Measurements from ENCODE around the gene RELN. TPM values are rescaled to one million over a fixed set of nuclear protein-coding genes. Genes with fewer than 3 reads are reported as not detected.
"Not testable (repeated sequence)": the region's sequence is repeated elsewhere in the genome, so short reads cannot be mapped to it uniquely, and the experiment has no call there.

Gene RELN
- total RNA-seq = not detected in 2 replicates

DNA sequence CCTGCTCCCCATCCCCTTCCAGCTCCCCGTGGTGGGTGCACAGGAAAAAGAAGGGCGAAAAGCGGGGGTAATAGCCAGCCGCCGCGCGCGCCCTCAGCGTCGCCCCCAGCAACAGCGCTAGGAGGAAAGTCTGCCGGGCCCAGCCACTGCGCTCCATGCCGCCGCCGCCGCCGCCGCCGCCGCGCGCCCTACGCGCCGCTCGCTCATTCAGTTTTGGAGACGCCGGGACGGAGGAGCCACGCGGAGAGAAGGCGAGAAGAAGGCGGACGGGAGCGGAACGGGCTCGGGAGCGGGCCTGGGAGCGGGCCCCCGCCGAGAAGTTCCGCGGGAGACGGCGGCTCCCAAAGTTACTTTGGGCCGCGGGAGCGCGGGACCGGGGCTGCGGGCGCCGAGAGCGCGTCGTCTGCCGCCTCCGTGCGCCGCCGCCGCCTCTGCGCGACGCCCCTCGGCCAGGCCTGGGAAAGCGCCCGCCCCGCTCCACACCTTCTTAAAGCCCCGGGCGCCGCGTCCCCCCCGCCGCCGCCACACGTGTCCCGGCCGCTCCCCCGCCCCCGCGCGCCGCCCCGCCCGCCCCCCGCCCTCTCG, at the start of gene RELN:
RELN (minus strand) TSS at position 459 of the 585 bp plus-strand sequence; CDS start at position 157, 302 bp downstream.
- Mint-ChIP-seq H3K4me3 (peak within 1 kb of the TSS; percentile 23), H3K27ac (no peak within 1 kb of the TSS), H3K36me3 (ENCODE audit: low read depth) (no peaks in the 10 kb centered on the region), H3K27me3 (ENCODE audit: insufficient read depth) (peaks cover 47% of the 10 kb centered on the region), H3K9me3 (no peaks in the 10 kb centered on the region), H3K4me1 (ENCODE audit: low read depth) (peaks cover 6% of the 10 kb centered on the region)
- intact Hi-C loops (cut with micrococcal nuclease) = no loop called here
- no peak for DNase-seq (ENCODE audit: low spot score)

GRCh38 chr7:104038136-104038535, 48.7 kb upstream of the RELN start:
- intact Hi-C loops (cut with micrococcal nuclease) = no loop called here
- Mint-ChIP-seq H3K9me3 (no peaks in the 10 kb centered on the region), H3K4me3 (no peak overlapping the region), H3K27ac (no peak overlapping the region), H3K36me3 (ENCODE audit: low read depth) (no peaks in the 10 kb centered on the region), H3K27me3 (ENCODE audit: insufficient read depth) (no peaks in the 10 kb centered on the region), H3K4me1 (ENCODE audit: low read depth) (no peaks in the 10 kb centered on the region)
- DNase-seq (ENCODE audit: low spot score) = no peak

GRCh38 chr7:104036889-104037288, 47.4 kb upstream of the RELN start:
- H3K27ac Mint-ChIP-seq; H3K4me1 Mint-ChIP-seq (ENCODE audit: low read depth); H3K9me3 Mint-ChIP-seq; intact Hi-C loops (cut with micrococcal nuclease); H3K36me3 Mint-ChIP-seq (ENCODE audit: low read depth); H3K4me3 Mint-ChIP-seq; H3K27me3 Mint-ChIP-seq (ENCODE audit: insufficient read depth); DNase-seq (ENCODE audit: low spot score): not testable (repeated sequence)

- no peak overlapping the region for H3K27ac Mint-ChIP-seq
- H3K4me3 Mint-ChIP-seq = no peak overlapping the region
- no peak for DNase-seq (ENCODE audit: low spot score)
- no peaks in the 10 kb centered on the region for H3K27me3 Mint-ChIP-seq (ENCODE audit: insufficient read depth)
- H3K4me1 Mint-ChIP-seq (ENCODE audit: low read depth) = no peaks in the 10 kb centered on the region
- H3K9me3 Mint-ChIP-seq = no peaks in the 10 kb centered on the region
- H3K36me3 Mint-ChIP-seq (ENCODE audit: low read depth) = no peaks in the 10 kb centered on the region
- intact Hi-C loops (cut with micrococcal nuclease) = no loop called here
Observed at GRCh38 chr7:104035351-104035750, 45.9 kb upstream of the RELN start.

DNA sequence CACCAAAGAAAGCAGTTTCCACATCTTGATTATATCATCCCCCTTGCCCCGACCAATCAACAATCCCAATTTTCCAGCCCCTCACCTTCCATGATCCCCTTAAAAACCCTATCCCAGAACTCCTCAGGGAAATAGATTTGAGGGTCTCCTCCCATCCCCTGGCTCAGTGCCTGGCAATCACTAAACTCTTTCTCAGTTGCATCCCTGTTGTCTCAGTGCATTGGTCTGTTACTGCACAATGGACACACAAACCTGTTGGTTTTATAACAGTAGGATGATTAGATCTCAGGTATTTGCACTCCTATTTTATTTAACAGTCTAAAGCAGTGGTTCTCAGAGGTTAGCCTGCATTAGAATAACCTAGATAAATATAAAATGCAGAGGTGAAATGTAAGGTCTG, 45.2 kb upstream of the RELN start:
- Mint-ChIP-seq H3K36me3 (ENCODE audit: low read depth) (no peaks in the 10 kb centered on the region), H3K27ac (no peak overlapping the region), H3K9me3 (no peaks in the 10 kb centered on the region), H3K4me1 (ENCODE audit: low read depth) (no peaks in the 10 kb centered on the region), H3K4me3 (no peak overlapping the region), H3K27me3 (ENCODE audit: insufficient read depth) (no peaks in the 10 kb centered on the region)
- intact Hi-C loops (cut with micrococcal nuclease) = no loop called here
- no peak for DNase-seq (ENCODE audit: low spot score)

GRCh38 chr7:104033837-104034236, 44.4 kb upstream of the RELN start:
- Mint-ChIP-seq H3K9me3 (no peaks in the 10 kb centered on the region), H3K27me3 (ENCODE audit: insufficient read depth) (no peaks in the 10 kb centered on the region), H3K27ac (no peak overlapping the region), H3K4me1 (ENCODE audit: low read depth) (no peaks in the 10 kb centered on the region), H3K4me3 (no peak overlapping the region), H3K36me3 (ENCODE audit: low read depth) (no peaks in the 10 kb centered on the region)
- intact Hi-C loops (cut with micrococcal nuclease) = no loop called here
- DNase-seq (ENCODE audit: low spot score) = no peak

DNA sequence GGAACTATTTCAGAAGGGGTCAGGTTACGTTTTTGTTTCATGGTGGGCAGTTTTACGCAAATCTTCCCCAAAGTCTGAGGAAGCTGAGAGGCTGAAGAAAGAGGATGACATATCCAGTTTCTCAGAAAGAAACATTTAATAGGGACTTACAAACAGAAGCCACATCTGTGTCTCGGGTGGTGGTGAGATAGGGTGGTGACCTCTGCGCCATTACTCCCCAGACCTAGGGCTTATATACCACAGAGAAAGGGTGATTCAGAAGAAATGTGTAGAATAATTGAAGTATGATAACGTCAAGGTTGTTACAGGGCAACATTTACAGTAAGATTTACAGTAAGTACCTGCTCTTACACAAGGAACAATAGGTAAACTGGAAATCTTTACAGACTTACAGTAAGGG, 43.0 kb upstream of the RELN start:
- H3K27ac Mint-ChIP-seq = no peak overlapping the region
- intact Hi-C loops (cut with micrococcal nuclease) = no loop called here
- no peaks in the 10 kb centered on the region for H3K27me3 Mint-ChIP-seq (ENCODE audit: insufficient read depth)
- no peaks in the 10 kb centered on the region for H3K4me1 Mint-ChIP-seq (ENCODE audit: low read depth)
- no peaks in the 10 kb centered on the region for H3K9me3 Mint-ChIP-seq
- DNase-seq (ENCODE audit: low spot score) = no peak
- H3K36me3 Mint-ChIP-seq (ENCODE audit: low read depth) = no peaks in the 10 kb centered on the region
- no peak overlapping the region for H3K4me3 Mint-ChIP-seq

GRCh38 chr7:104029765-104030164, 40.3 kb upstream of the RELN start:
- H3K4me1 Mint-ChIP-seq (ENCODE audit: low read depth) = no peaks in the 10 kb centered on the region
- intact Hi-C loops (cut with micrococcal nuclease) = no loop called here
- H3K9me3 Mint-ChIP-seq = no peaks in the 10 kb centered on the region
- H3K36me3 Mint-ChIP-seq (ENCODE audit: low read depth) = no peaks in the 10 kb centered on the region
- no peak overlapping the region for H3K27ac Mint-ChIP-seq
- no peak overlapping the region for H3K4me3 Mint-ChIP-seq
- H3K27me3 Mint-ChIP-seq (ENCODE audit: insufficient read depth) = no peaks in the 10 kb centered on the region
- DNase-seq (ENCODE audit: low spot score) = no peak

GRCh38 chr7:104024632-104025031, 35.2 kb upstream of the RELN start:
- H3K27ac Mint-ChIP-seq = no peak overlapping the region
- intact Hi-C loops (cut with micrococcal nuclease) = no loop called here
- H3K4me3 Mint-ChIP-seq = no peak overlapping the region

DNA sequence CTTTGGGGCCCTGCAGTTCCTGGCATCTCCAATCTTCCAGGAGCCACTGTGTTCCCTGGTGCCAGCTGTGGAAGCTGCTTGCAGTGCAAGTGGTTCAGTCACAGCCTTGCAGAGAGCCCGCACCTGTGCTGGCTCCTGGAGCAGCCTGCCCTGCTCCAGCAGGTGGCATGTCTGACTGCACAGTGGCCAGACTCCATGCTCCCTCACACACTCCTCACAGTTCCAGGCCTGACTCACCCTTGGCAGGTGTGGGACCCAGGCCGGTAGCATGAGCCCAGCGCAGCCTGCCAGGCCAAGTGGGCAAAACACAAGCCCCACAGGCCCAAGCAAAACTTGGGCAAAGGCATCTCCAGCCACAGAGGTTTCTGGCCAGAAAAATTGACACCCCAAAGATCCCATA, 33.6 kb upstream of the RELN start:
- Mint-ChIP-seq H3K27ac (no peak overlapping the region), H3K27me3 (ENCODE audit: insufficient read depth) (no peaks in the 10 kb centered on the region), H3K9me3 (no peaks in the 10 kb centered on the region), H3K36me3 (ENCODE audit: low read depth) (no peaks in the 10 kb centered on the region), H3K4me3 (no peak overlapping the region), H3K4me1 (ENCODE audit: low read depth) (no peaks in the 10 kb centered on the region)
- DNase-seq (ENCODE audit: low spot score) = no peak
- intact Hi-C loops (cut with micrococcal nuclease) = no loop called here

More at GRCh38 chr7:104024632-104025031, 35.2 kb upstream of the RELN start:
- no peaks in the 10 kb centered on the region for H3K36me3 Mint-ChIP-seq (ENCODE audit: low read depth)
- DNase-seq (ENCODE audit: low spot score) = no peak
- no peaks in the 10 kb centered on the region for H3K4me1 Mint-ChIP-seq (ENCODE audit: low read depth)
- no peaks in the 10 kb centered on the region for H3K27me3 Mint-ChIP-seq (ENCODE audit: insufficient read depth)
- H3K9me3 Mint-ChIP-seq = no peaks in the 10 kb centered on the region

GRCh38 chr7:104018425-104018824, 29.0 kb upstream of the RELN start:
- H3K27me3 Mint-ChIP-seq (ENCODE audit: insufficient read depth) = peaks cover 2% of the 10 kb centered on the region
- H3K9me3 Mint-ChIP-seq = no peaks in the 10 kb centered on the region
- intact Hi-C loops (cut with micrococcal nuclease) = no loop called here
- no peak overlapping the region for H3K27ac Mint-ChIP-seq
- no peaks in the 10 kb centered on the region for H3K36me3 Mint-ChIP-seq (ENCODE audit: low read depth)
- no peak for DNase-seq (ENCODE audit: low spot score)
- H3K4me3 Mint-ChIP-seq = no peak overlapping the region
- H3K4me1 Mint-ChIP-seq (ENCODE audit: low read depth) = no peaks in the 10 kb centered on the region

DNA sequence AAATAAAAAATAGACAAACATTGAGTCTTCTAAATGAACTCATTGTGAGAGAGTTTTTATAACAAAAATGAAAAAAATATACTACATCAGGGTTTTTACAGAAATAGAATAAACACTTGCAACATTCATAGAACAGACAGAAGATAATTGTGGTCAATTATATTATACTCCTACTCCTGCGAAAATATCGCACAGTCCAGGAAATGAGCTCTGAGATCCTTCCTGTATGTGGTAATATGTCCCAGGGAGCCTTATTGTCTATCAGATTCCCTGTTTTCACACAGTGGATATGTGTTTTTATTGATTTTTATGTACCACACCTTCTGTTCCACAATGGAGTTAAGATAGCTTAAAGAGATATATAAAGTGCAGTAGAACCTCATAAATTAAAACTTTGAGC, 27.5 kb upstream of the RELN start:
- Mint-ChIP-seq H3K27ac (no peak overlapping the region), H3K36me3 (ENCODE audit: low read depth) (no peaks in the 10 kb centered on the region), H3K27me3 (ENCODE audit: insufficient read depth) (peaks cover 2% of the 10 kb centered on the region), H3K4me1 (ENCODE audit: low read depth) (no peaks in the 10 kb centered on the region), H3K9me3 (no peaks in the 10 kb centered on the region), H3K4me3 (no peak overlapping the region)
- DNase-seq (ENCODE audit: low spot score) = no peak
- intact Hi-C loops (cut with micrococcal nuclease) = no loop called here

DNA sequence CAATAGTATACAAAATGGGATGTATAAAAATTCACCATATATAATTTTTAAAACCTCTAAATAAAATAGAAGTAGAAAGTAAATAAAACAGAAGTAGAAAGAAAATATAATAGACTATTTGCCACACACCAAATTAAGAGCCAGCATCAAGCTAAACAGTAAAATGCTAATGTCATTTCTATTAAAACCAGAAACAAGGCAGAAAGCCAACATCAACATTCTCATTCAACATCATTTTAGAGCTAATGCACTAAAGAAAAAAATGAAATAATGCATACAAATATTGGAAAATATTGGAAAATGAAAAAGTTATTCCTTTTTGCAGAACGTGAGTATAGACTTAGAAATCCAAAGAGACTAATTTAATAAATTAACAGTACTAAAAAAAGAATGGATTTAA, 23.4 kb upstream of the RELN start:
- Mint-ChIP-seq H3K9me3 (no peaks in the 10 kb centered on the region), H3K4me1 (ENCODE audit: low read depth) (no peaks in the 10 kb centered on the region), H3K36me3 (ENCODE audit: low read depth) (no peaks in the 10 kb centered on the region), H3K27me3 (ENCODE audit: insufficient read depth) (peaks cover under 1% of the 10 kb centered on the region), H3K27ac (no peak overlapping the region), H3K4me3 (no peak overlapping the region)
- intact Hi-C loops (cut with micrococcal nuclease) = no loop called here
- DNase-seq (ENCODE audit: low spot score) = no peak

DNA sequence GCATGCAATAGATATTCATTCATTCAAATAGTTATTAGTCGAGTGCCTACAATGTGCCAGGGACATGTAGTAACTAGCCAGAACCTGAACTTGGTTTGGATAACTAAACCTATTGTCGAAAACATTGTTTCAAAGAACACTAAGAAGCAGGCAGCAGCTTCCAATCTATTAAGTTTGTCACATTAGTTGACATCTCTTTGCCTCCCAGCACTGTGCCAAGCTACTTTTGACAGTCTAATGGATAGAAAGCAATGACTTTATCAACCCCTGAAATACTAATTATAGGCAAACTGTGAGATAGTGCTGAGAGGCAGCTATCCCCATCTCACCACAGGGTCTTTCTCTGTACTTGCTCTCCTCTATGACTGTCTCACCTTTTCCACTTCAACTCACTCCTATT, 22.4 kb upstream of the RELN start:
- H3K4me1 Mint-ChIP-seq (ENCODE audit: low read depth) = no peaks in the 10 kb centered on the region
- H3K27me3 Mint-ChIP-seq (ENCODE audit: insufficient read depth) = no peaks in the 10 kb centered on the region

More for the DNA sequence above, 22.4 kb upstream of the RELN start:
- H3K36me3 Mint-ChIP-seq (ENCODE audit: low read depth) = no peaks in the 10 kb centered on the region
- no peak overlapping the region for H3K4me3 Mint-ChIP-seq
- H3K27ac Mint-ChIP-seq = no peak overlapping the region
- DNase-seq (ENCODE audit: low spot score) = no peak
- H3K9me3 Mint-ChIP-seq = no peaks in the 10 kb centered on the region
- intact Hi-C loops (cut with micrococcal nuclease) = no loop called here
